B cell (primary cell): Measurements from ENCODE around the gene FSTL3. TPM values are rescaled to one million over a fixed set of nuclear protein-coding genes. Genes with fewer than 3 reads are reported as not detected.

Experiments
- ATAC-seq: fragments of 200-7000 bp; cut with Tn5 transposase; one replicate; pipeline ENCODE4 v1.10.0; 2021; ENCODE audit warnings: low read depth, mild to moderate bottlenecking, moderate number of reproducible peaks, moderate library complexity
- CTCF ChIA-PET: fragments of 350-600 bp; sonication (Branson Sonifier 250); formaldehyde crosslinking; loops from one replicate; lab custom pipeline; 2021; ENCODE audit warnings: antibody characterized with exemption, inconsistent platforms; lab: Charles Lee
- POLR2A ChIA-PET: fragments of 350-600 bp; sonication (Branson Sonifier 250); formaldehyde crosslinking; loops from one replicate; lab custom pipeline; 2021; ENCODE audit warnings: antibody characterized with exemption; lab: Charles Lee
- DNase-seq: peaks from one replicate; pipeline ENCODE4 v3.0.0; 2013
- H2AFZ ChIP-seq: 2 replicates; pipeline ENCODE4 v1.6.1; 2012; ENCODE audit warnings: mild to moderate bottlenecking, low read depth, low read length; ENCODE audit not compliant: insufficient read depth, poor library complexity, severe bottlenecking
- H3K27ac ChIP-seq, 2 donors: 1 replicate in 1 of 2; 2 replicates in 1 of 2; pipeline ENCODE4 v1.5.1; 2012 to 2013; ENCODE audit warnings: low read length in 2 of 2, mild to moderate bottlenecking in 2 of 2, moderate library complexity in 1 of 2
- H3K27me3 ChIP-seq, 4 experiments: fragments of 200-600 bp in 1 of 4; sonication (generic) in 1 of 4; replicated peaks in 1 of 4; 1 replicate in 2 of 4; 2 replicates in 2 of 4; pipeline versions ENCODE4 v1.6.1 to v1.7.0; 2013 to 2016; ENCODE audit warnings: low read length in 3 of 4, mild to moderate bottlenecking in 2 of 4, mixed read lengths in 1 of 4, moderate library complexity in 1 of 4; ENCODE audit not compliant: insufficient read depth in 4 of 4, control insufficient read depth in 3 of 4; ENCODE audit errors: control extremely low read depth in 1 of 4
- H3K36me3 ChIP-seq, 2 experiments: replicated peaks in 1 of 2; 1 replicate in 1 of 2; 2 replicates in 1 of 2; pipeline versions ENCODE4 v1.6.1 to v1.7.1; 2013; ENCODE audit warnings: low read length in 1 of 2; ENCODE audit not compliant: insufficient read depth in 2 of 2, control insufficient read depth in 1 of 2; ENCODE audit errors: control extremely low read depth in 1 of 2, extremely low read depth in 1 of 2
- H3K4me1 ChIP-seq, 2 donors: fragments of 200-600 bp in 1 of 2; sonication (generic) in 1 of 2; 1 replicate in 1 of 2; 2 replicates in 1 of 2; pipeline versions ENCODE4 v1.5.1 to v1.6.1; 2013 to 2017; ENCODE audit warnings: low read length in 2 of 2; ENCODE audit not compliant: control insufficient read depth in 2 of 2, insufficient read depth in 2 of 2
- H3K4me2 ChIP-seq: replicated peaks from 2 replicates; pipeline ENCODE3; 2012; ENCODE audit warnings: mild to moderate bottlenecking, low read depth, low read length; ENCODE audit not compliant: poor library complexity, severe bottlenecking
- H3K4me3 ChIP-seq, 5 experiments: fragments of 200-600 bp in 1 of 5; sonication (generic) in 1 of 5; 1 replicate in 3 of 5; 2 replicates in 2 of 5; pipeline versions ENCODE4 v1.5.1 to v1.7.0; 2011 to 2016; ENCODE audit warnings: low read length in 4 of 5, mild to moderate bottlenecking in 4 of 5, low read depth in 2 of 5, control low read depth in 1 of 5, moderate library complexity in 1 of 5; ENCODE audit not compliant: insufficient read depth in 1 of 5; ENCODE audit errors: control extremely low read depth in 1 of 5, extremely low read depth in 1 of 5
- H3K79me2 ChIP-seq: fragments of 200-600 bp; sonication (generic); one replicate; pipeline ENCODE4 v1.6.0; 2016; ENCODE audit warnings: low read length; ENCODE audit not compliant: control insufficient read depth, insufficient read depth
- H3K9ac ChIP-seq: fragments of 200-600 bp; sonication (generic); 2 replicates; pipeline ENCODE4 v1.6.1; 2017; ENCODE audit warnings: mild to moderate bottlenecking, low read length, moderate library complexity
- H3K9me3 ChIP-seq, 3 donors: one replicate each; pipeline versions ENCODE4 v1.6.1 to v1.7.1; 2013; ENCODE audit warnings: low read length in 2 of 3; ENCODE audit not compliant: control insufficient read depth in 2 of 3, insufficient read depth in 1 of 3; ENCODE audit errors: control extremely low read depth in 1 of 3
- H4K20me1 ChIP-seq: 2 replicates; pipeline ENCODE4 v1.6.0; 2012; ENCODE audit warnings: mild to moderate bottlenecking, low read length; ENCODE audit not compliant: insufficient read depth, control insufficient read depth, poor library complexity, severe bottlenecking
- H3K27ac Mint-ChIP-seq: one replicate; pipeline ENCODE4 v1.8.0; 2021; ENCODE audit warnings: mixed read lengths
- H3K27me3 Mint-ChIP-seq: one replicate; pipeline ENCODE4 v1.8.0; 2021; ENCODE audit warnings: mixed read lengths
- H3K4me1 Mint-ChIP-seq: one replicate; pipeline ENCODE4 v1.8.0; 2021; ENCODE audit warnings: mixed read lengths
- H3K4me3 Mint-ChIP-seq: one replicate; pipeline ENCODE4 v1.8.0; 2021; ENCODE audit warnings: mixed read lengths
- H3K9me3 Mint-ChIP-seq: one replicate; pipeline ENCODE4 v1.8.0; 2022; ENCODE audit warnings: mixed read lengths; ENCODE audit not compliant: insufficient read depth
- EZH2 ChIP-seq: IDR thresholded peaks from 2 replicates; pipeline ENCODE4 v1.6.1; 2012; ENCODE audit warnings: borderline replicate concordance, low read depth, mild to moderate bottlenecking, moderate library complexity, low read length; ENCODE audit not compliant: insufficient read depth, poor library complexity, severe bottlenecking
- WGBS: methylation state at CpG from one replicate; pipeline ENCODE4 v1.1.5; 2013; ENCODE audit warnings: missing lambda C conversion rate; ENCODE audit not compliant: insufficient coverage; 5-methylcytosine and 5-hydroxymethylcytosine counted together
- intact Hi-C: fragments of 100-400 bp; cut with micrococcal nuclease; formaldehyde crosslinking; loops from one replicate; pipeline ENCODE4 v1.10.0; 2022
- polyA plus RNA-seq: library from polyadenylated mRNA; depleted of rRNA; stranded (reverse); fragments of >200 nt; gene quantifications from 2 replicates; pipeline ENCODE4 v1.2.3, GENCODE V29; 2012
- total RNA-seq, 2 donors: library from RNA; stranded (reverse); fragments of 120-200 nt in 1 of 2; gene quantifications; 1 replicate in 1 of 2; 2 replicates in 1 of 2; pipeline versions ENCODE4 v1.2.3 to v1.2.4, GENCODE V29; 2013 to 2022
- TF ChIP-seq, protein P1 (sequence below): fragments of 200-600 bp; IDR thresholded peaks from one replicate; pipeline ENCODE4 v1.8.0; 2022; ENCODE audit warnings: antibody characterized with exemption, mild to moderate bottlenecking

FSTL3 gene
- total and polyA plus RNA-seq, 2 donors (not counting 1 experiment from before 2014, with no cell fraction given) = 2.6 to 5.8 TPM

DNA sequence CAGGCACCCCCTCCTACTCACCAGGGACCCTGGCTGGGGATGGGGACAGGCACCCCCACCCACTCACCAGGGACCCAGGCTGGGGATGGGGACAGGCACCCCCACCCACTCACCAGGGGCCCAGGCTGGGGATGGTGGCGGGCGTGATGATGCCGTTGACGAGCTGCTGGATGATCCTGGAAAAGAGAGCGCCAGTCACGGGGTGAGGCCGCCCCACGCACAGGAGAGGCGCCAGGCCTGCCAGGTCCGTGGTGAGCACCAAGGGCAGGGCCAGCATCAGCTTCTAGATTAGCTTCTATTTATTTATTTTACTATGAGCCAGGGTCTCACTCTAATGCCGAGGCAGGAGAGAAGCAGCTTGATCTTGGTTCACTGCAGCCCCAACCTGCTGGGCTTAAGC lies 26.1 kb upstream of the FSTL3 start:
- Mint-ChIP-seq H3K27ac (no peak overlapping the region), H3K27me3 (no peaks in the 10 kb centered on the region), H3K9me3 (no peaks in the 10 kb centered on the region), H3K4me3 (no peak overlapping the region), H3K4me1 (peaks cover 12% of the 10 kb centered on the region)
- intact Hi-C loops = no loop called here
- TF ChIP-seq, protein P1, sequence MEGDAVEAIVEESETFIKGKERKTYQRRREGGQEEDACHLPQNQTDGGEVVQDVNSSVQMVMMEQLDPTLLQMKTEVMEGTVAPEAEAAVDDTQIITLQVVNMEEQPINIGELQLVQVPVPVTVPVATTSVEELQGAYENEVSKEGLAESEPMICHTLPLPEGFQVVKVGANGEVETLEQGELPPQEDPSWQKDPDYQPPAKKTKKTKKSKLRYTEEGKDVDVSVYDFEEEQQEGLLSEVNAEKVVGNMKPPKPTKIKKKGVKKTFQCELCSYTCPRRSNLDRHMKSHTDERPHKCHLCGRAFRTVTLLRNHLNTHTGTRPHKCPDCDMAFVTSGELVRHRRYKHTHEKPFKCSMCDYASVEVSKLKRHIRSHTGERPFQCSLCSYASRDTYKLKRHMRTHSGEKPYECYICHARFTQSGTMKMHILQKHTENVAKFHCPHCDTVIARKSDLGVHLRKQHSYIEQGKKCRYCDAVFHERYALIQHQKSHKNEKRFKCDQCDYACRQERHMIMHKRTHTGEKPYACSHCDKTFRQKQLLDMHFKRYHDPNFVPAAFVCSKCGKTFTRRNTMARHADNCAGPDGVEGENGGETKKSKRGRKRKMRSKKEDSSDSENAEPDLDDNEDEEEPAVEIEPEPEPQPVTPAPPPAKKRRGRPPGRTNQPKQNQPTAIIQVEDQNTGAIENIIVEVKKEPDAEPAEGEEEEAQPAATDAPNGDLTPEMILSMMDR = no peak
- TF ChIP-seq EZH2 = no peak
- Histone ChIP-seq H3K4me3 (no peak overlapping the region), H3K4me1 (no peaks in the 10 kb centered on the region), H3K36me3 (peaks cover 0 to 56% of the 10 kb centered on the region in 2 experiments), H3K9ac (no peak overlapping the region), H2AFZ (no peak overlapping the region), H3K9me3 (no peaks in the 10 kb centered on the region), H3K79me2 (peaks cover 51% of the 10 kb centered on the region), H3K27ac (no peak overlapping the region), H3K27me3 (no peaks in the 10 kb centered on the region), H4K20me1 (peaks cover 94% of the 10 kb centered on the region), H3K4me2 (no peak overlapping the region)
- CTCF ChIA-PET = no interaction called here
- no peak for ATAC-seq
- no peak for DNase-seq
- POLR2A ChIA-PET = interaction anchor here (0.8 kb wide), 1 partner anchor 9 kb away, joined by 3 read pairs; no protein-coding TSS in a partner anchor
- WGBS = 97% methylated on average over 8 of the region's 11 CpGs

DNA sequence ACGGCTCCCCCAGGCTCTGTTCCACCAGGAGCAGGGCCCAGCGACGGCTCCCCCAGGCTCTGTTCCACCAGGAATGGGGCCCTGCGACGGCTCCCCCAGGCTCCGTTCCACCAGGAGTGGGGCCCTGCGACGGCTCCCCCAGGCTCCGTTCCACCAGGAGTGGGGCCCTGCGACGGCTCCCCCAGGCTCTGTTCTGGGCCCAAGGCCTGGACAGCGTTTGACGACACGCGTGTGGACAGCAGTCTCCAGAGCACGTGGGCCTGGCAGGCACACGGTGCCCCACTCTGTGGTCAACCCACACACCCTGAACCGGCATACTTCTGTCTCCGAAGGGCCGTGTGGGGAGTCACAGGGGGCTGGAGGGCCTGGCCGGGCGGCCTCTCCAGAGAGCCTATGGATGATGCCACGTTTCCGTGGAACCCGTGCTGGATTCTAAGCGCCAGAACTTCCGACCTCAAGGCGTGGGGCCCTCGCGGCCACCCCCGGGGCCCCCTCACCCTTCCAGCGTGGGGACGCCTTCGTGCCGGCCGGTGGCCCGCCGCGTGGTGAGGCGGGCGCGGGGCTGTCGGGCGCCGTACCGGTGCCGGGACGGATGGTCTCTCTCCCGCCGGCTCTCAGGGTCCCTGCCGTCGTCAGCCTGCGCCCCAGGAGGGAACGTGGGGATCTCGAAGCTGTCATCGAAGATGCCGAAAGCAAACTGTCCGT lies 24.9 kb upstream of the FSTL3 start:
- Histone ChIP-seq H4K20me1 (peaks cover 95% of the 10 kb centered on the region), H3K9ac (no peak overlapping the region), H3K79me2 (peaks cover 62% of the 10 kb centered on the region), H3K27ac (no peak overlapping the region), H2AFZ (no peak overlapping the region), H3K4me2 (no peak overlapping the region), H3K36me3 (peaks cover 0 to 55% of the 10 kb centered on the region in 2 experiments), H3K4me3 (no peak overlapping the region), H3K9me3 (no peaks in the 10 kb centered on the region), H3K27me3 (no peaks in the 10 kb centered on the region), H3K4me1 (peaks cover 0 to 5% of the 10 kb centered on the region in 2 donors)
- no peaks in the 10 kb centered on the region for H3K27me3 Mint-ChIP-seq
- no peak overlapping the region for H3K4me3 Mint-ChIP-seq
- DNase-seq = no peak
- ATAC-seq = no peak
- ChIA-PET CTCF (no interaction called here), POLR2A (no interaction called here)
- H3K9me3 Mint-ChIP-seq = no peaks in the 10 kb centered on the region
- 96% methylated on average over 58 of the region's 58 CpGs for WGBS
- H3K27ac Mint-ChIP-seq = no peak overlapping the region
- no peak for TF ChIP-seq EZH2
- TF ChIP-seq, protein P1 = no peak
- H3K4me1 Mint-ChIP-seq = peaks cover 19% of the 10 kb centered on the region
- intact Hi-C loops = no loop called here
